Lung (tissue), 12 donors: ENCODE results near the gene MYBPH. TPM values are rescaled to one million over a fixed set of nuclear protein-coding genes. Genes with fewer than 3 reads are reported as not detected.

Source experiments
- ATAC-seq: fragments of 200-7000 bp; cut with Tn5 transposase; one replicate; pipeline ENCODE4 v1.9.1; 2020; ENCODE audit warnings: moderate number of reproducible peaks; ENCODE audit not compliant: insufficient read depth, low FRiP score
- DNase-seq, 3 donors: peaks; one replicate each; pipeline ENCODE4 v3.0.0-alpha.2; 2013 to 2017
- H3K27ac ChIP-seq, 2 donors: one replicate each; pipeline ENCODE4 v1.5.1; 2013; ENCODE audit warnings: mild to moderate bottlenecking in 2 of 2, moderate library complexity in 2 of 2, control low read depth in 1 of 2, inconsistent platforms in 1 of 2, low read depth in 1 of 2, low read length in 1 of 2
- H3K27me3 ChIP-seq, 3 donors: one replicate each; pipeline ENCODE4 v1.5.1; 2013; ENCODE audit warnings: low read length in 2 of 3; ENCODE audit not compliant: control insufficient read depth in 3 of 3, insufficient read depth in 3 of 3
- H3K36me3 ChIP-seq, 4 donors: one replicate each; pipeline ENCODE4 v1.5.1; 2013; ENCODE audit warnings: low read length in 4 of 4, mild to moderate bottlenecking in 1 of 4, moderate library complexity in 1 of 4; ENCODE audit not compliant: control insufficient read depth in 4 of 4, insufficient read depth in 4 of 4
- H3K4me1 ChIP-seq, 5 donors: one replicate each; pipeline ENCODE4 v1.5.1; 2013; ENCODE audit warnings: low read length in 5 of 5, mild to moderate bottlenecking in 2 of 5, moderate library complexity in 1 of 5; ENCODE audit not compliant: control insufficient read depth in 5 of 5, insufficient read depth in 5 of 5
- H3K4me3 ChIP-seq: one replicate; pipeline ENCODE4 v1.5.1; 2013; ENCODE audit warnings: mild to moderate bottlenecking, control low read depth, moderate library complexity
- H3K9ac ChIP-seq, 2 donors: one replicate each; pipeline ENCODE4 v1.5.1; 2013; ENCODE audit warnings: low read length in 2 of 2, control low read depth in 1 of 2; ENCODE audit not compliant: insufficient read depth in 1 of 2
- H3K9me3 ChIP-seq, 4 donors: one replicate each; pipeline ENCODE4 v1.5.1; 2013; ENCODE audit warnings: low read length in 3 of 4, mild to moderate bottlenecking in 1 of 4, moderate library complexity in 1 of 4; ENCODE audit not compliant: control insufficient read depth in 4 of 4, insufficient read depth in 3 of 4
- WGBS, 2 donors: extraction: QIAGEN DNeasy Blood & Tissue Kit; methylation state at CpG; one replicate each; pipeline ENCODE4 v1.1.7; 2013; 5-methylcytosine and 5-hydroxymethylcytosine counted together
- polyA plus RNA-seq, 2 donors: library from polyadenylated mRNA; stranded (reverse); fragments of 200-250 nt; gene quantifications; one replicate each; pipeline ENCODE4 v1.2.1, GENCODE V29; 2013
- total RNA-seq, 2 donors: library from RNA; depleted of rRNA in 1 of 2; stranded (reverse); fragments of >200 nt in 1 of 2; gene quantifications; one replicate each; pipeline ENCODE4 v1.2.1, GENCODE V29; 2014 to 2021
- TF ChIP-seq, protein P1 (sequence below): IDR thresholded peaks from 2 replicates; pipeline ENCODE4 v1.5.1; 2012; ENCODE audit warnings: mild to moderate bottlenecking; ENCODE audit errors: control extremely low read depth, extremely low read depth
- donor health status: control.
- donor health status: control.
- donor health status: Bipolar disorder and iron deficiency.
- donor health status: healthy.
- donor health status: DM: yes; HTN: yes; CAD: no.

MYBPH gene
- total and polyA plus RNA-seq, 4 donors, result 0.16 to 0.41 TPM; not detected in 2

- no peak overlapping the region for H3K9ac ChIP-seq
- ATAC-seq (no peak), DNase-seq (no peak)
- TF ChIP-seq, protein P1, sequence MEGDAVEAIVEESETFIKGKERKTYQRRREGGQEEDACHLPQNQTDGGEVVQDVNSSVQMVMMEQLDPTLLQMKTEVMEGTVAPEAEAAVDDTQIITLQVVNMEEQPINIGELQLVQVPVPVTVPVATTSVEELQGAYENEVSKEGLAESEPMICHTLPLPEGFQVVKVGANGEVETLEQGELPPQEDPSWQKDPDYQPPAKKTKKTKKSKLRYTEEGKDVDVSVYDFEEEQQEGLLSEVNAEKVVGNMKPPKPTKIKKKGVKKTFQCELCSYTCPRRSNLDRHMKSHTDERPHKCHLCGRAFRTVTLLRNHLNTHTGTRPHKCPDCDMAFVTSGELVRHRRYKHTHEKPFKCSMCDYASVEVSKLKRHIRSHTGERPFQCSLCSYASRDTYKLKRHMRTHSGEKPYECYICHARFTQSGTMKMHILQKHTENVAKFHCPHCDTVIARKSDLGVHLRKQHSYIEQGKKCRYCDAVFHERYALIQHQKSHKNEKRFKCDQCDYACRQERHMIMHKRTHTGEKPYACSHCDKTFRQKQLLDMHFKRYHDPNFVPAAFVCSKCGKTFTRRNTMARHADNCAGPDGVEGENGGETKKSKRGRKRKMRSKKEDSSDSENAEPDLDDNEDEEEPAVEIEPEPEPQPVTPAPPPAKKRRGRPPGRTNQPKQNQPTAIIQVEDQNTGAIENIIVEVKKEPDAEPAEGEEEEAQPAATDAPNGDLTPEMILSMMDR, result no peak
- H3K36me3 ChIP-seq, result no peaks in the 10 kb centered on the region
- WGBS, 2 donors, result 86 to 88% methylated on average over 4 of the region's 4 CpGs
- H3K4me3 ChIP-seq, result no peak overlapping the region
- no peaks in the 10 kb centered on the region for H3K9me3 ChIP-seq
- peaks cover 0 to 7% (median 0%) of the 10 kb centered on the region in 5 donors for H3K4me1 ChIP-seq
- no peak overlapping the region for H3K27ac ChIP-seq
- H3K27me3 ChIP-seq, result no peaks in the 10 kb centered on the region
These were observed 13.1 kb upstream of the MYBPH start for GRCh38 chr1:203188686-203189232.

DNA sequence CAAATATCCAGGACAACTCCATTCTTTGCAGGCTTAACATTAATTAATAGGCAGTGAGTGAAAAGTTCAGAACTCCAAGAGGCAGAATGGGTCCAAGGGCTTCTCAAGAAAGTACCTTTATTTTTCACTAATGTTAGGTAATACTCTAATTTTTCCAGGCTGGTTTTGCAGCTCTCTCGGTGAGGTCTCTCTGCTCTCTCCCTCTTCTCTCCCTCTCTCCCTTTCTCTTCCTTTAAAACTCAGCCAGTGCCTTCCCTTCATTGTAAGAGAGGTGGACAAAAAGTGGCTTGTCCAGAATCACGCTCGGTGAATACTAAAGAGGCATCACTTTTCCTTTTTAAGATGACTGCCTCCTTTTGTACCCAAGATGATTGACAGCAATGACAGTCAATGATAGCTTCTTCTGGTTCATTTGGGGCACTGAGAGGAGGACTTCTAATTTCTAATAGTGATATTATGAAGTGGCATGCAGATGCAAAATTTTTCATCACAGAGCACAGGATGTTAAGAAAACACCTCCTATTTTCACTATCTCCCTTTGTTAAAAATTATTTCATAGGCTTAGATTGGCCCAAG is 12.2 kb upstream of the MYBPH start:
- Histone ChIP-seq H3K9me3 (no peaks in the 10 kb centered on the region), H3K4me3 (no peak overlapping the region), H3K36me3 (no peaks in the 10 kb centered on the region), H3K27me3 (no peaks in the 10 kb centered on the region), H3K4me1 (peaks cover 0 to 7% (median 0%) of the 10 kb centered on the region in 5 donors), H3K27ac (no peak overlapping the region), H3K9ac (no peak overlapping the region)
- DNase-seq (no peak), ATAC-seq (no peak)
- 87 to 96% methylated on average over 3 of the region's 3 CpGs for WGBS, 2 donors
- TF ChIP-seq, protein P1, result no peak

DNA sequence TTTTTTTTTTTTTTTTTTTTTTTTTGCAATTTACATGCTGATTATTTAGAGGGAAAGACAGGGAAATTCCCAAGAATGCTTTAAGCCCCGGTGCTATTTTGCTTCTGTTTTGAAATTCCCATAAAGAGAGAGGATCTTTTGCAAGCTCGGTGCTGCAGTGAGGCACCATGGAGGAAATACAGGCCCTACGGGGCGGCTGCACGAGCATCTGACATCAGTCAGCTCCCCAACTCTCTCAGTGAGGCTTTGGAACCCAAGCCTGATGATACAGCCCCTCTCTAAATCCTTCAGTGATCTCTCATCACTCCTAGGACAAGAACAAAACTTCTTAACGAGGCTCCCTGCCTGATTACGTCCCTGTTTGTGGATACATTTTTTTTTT is 11.7 kb upstream of the MYBPH start:
- Histone ChIP-seq H3K27me3 (no peaks in the 10 kb centered on the region), H3K9me3 (no peaks in the 10 kb centered on the region), H3K9ac (no peak overlapping the region), H3K4me1 (peaks cover 0 to 7% (median 0%) of the 10 kb centered on the region in 5 donors), H3K4me3 (no peak overlapping the region), H3K36me3 (no peaks in the 10 kb centered on the region), H3K27ac (no peak overlapping the region)
- no peak for ATAC-seq
- 38 to 46% methylated on average over 7 of the region's 7 CpGs for WGBS, 2 donors
- DNase-seq, result no peak
- TF ChIP-seq, protein P1, result no peak
